GM18517 (cell line): ENCODE measurements around the gene B4GALT2.

Source experiments
- ATAC-seq: cut with Tn5 transposase; IDR thresholded peaks from one replicate; pipeline ENCODE4 v1.9.1; 2021; ENCODE audit warnings: mild to moderate bottlenecking, moderate library complexity; ENCODE audit not compliant: unreplicated experiment

The B4GALT2 gene

DNA sequence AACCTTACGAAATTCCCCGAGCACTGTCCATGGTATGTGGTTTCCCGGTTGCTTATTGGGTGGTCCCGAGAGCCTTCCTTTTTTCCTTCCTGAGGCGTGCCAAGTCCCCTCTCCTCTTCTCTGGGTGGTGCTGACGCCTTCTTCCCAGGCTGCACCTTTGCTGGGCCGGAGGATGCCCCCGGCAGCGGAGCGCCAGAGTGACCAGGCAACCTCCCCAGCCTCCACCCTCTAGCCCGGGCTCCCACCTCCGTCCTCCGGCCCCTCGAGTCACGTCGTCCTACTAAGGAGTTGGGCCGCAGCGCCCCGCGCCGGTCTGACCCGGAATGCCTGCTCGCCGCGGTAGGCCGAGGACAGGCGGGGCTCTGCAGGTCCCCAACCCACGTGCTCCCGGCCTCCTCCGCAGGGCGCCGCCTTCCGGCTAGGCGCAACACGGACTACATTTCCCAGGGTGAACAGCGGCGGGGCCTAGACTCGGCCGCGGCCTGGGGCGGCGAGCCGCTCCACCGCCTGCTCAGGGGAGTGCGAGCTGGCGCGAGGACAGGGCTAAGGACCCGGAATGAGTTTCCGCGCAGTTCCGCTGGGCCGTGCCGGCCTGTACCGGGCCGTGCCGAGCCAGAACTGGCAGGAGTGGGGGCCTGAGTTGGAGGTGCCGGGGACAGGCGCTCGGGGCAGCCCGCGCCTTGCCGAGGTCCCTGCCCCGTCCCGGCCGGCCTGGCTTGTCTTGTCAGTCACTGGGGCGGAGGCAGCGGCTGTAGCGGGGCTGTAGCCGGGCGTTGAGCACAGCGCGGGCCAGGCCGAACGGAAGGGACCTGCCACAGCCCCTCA lies 32.6 kb upstream of the B4GALT2 start, which contains the start of gene IPO13:
Gene IPO13 (plus strand): TSS at position 715 of the 825 bp plus-strand sequence. CDS start 651 bp downstream, outside the sequence.
- ATAC-seq, result peak; percentile 92

DNA sequence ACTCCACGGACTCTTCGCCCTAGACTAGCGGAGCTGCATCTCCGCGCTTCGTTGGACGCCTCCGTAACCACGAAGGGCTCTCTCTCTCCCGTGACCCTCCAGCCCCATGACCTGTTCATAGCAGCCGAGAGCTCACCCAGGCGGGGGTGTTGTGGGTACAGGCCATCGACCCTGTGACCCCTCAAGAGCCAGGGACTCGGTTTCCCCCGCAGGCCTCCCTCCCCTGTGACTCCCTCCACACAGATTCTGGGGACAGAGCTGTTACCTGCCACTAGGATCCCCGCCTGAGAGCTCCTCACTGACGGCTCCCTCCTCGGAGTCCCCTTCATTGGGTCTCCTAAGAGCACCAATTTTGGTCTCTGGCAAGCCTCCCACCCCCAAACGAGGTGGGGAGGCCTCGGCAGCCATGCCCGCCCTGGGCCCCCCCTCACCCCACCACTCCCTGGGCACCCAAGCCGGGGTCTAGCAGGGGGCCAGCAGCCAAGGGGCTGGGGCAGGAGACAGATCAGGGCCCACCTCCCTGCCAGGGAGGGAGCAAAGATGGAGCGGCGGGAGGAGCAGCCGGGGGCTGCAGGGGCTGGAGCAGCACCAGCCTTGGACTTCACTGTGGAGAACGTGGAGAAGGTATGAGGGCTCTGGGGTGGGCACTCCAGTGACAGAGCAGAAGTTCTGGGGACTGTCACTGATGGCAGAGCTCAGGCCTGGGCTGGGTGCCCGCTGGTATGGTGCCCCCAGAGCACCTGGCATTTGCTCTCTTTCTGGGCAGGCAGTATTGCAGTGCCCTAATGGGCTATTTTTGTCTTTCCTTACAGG lies 31.7 kb upstream of the B4GALT2 start:
- ATAC-seq, result no peak

DNA sequence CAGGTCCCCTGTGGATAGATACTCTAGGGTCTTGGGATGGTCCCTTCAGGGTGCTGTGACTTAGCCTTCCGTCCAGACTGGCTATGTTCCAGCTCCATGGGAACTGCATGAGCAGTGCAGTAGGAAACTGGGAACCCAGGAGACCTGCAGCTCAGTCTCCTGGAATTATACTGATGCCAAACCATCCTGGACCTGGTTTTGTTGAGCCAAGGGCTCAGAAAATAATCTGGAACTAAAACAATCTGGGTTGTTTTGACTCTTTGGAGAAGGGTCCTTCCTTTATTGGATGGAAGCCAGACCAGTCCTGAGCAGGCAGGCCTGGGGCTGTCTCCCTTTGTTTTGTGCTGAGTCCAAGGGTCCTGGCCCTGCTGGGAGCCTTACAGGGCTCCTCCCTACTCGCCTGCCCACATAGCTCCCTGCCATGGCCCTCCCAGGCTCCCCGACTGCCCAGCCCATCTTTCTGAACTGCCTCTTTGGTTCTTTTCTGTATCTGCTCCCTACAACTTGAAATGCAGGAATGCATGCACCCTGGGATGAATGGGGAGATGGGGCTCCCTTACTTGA lies 31.1 kb upstream of the B4GALT2 start:
- no peak for ATAC-seq

DNA sequence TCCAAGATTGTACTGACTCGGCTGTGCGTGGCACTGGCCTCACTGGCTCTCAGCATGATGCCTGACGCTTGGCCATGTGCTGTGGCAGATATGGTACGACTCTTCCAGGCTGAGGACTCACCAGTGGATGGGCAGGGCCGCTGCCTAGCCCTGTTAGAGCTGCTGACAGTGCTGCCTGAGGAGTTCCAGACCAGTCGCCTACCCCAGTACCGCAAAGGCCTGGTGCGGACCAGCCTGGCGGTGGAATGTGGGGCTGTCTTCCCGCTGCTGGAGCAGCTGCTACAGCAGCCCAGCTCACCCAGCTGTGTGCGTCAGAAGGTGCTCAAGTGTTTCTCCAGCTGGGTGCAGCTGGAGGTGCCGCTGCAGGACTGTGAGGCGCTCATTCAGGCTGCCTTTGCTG lies 29.3 kb upstream of the B4GALT2 start:
- ATAC-seq, result no peak

DNA sequence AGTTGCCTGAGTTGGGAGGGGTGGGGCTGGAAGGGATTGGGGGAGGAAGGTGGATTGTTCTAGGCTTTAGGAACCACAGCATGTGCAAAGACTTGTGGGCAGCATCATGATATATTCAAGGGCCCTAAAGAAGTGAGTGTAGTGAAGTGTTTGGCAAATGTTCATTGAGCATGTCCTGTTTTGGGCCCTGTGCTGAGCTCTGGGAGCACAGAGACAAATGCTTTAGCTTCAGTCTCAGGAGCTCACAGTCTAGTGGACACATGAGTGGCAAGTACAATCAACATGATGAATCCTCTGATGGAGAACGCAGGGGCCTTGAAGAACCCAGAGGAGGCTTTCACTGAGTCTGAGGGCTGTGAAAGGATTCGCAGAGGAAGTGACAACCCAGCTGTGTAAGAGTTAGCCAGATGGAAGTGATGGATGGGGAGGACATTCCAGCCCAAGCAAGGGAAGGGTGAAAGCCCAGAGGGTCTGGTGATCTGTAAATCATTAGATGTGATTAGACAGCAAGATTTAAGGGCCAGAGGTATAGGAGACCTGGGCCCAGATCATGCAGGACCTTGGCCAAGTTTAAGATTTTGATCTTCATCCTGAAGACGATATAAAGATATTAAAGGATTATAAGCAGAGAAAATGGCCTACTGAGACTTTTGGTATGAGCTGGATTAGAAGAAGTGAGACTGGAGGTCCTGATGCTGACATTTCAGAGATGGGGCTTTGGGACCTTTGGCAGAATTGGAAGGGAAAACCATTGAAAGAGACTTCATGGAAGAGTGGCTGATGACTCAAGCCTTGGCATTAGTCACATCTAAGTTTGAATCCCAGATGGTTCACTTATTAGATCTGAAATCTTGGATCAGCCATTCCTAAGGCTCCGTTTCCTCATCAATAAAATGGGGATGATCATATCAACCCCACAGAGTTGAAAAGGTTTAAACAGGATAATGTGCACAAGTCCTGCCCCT lies 27.7 kb upstream of the B4GALT2 start:
- no peak for ATAC-seq

DNA sequence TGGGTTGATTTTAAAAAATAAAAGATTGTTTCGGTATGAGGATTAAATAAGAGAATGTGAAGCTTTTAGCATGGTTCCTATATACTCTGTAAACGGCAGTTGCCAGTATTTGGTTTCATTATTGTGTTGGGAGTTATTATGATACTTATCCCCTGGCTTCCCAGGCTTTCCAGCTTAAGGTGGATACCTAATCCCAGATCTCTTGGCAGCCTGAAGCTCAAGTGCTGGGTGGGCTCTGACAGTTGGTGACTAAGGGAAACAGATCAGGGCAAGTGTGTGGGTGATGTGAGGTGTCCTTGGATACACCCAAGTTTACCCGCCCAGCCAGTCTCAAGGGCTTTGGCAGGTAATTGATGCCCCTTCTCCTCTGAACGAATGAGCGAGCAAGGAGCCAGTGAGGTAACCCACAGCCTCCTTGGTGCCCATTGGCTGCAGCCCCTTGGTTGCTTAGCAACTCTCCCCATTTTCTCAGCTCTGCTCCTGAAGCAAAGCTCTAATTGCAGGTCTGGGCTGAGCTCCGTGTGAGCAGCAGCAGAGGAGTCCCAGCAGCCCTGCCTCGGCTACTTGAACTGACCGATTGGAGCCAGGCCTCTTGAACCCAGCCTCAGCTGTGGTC lies 26.2 kb upstream of the B4GALT2 start:
- no peak for ATAC-seq

DNA sequence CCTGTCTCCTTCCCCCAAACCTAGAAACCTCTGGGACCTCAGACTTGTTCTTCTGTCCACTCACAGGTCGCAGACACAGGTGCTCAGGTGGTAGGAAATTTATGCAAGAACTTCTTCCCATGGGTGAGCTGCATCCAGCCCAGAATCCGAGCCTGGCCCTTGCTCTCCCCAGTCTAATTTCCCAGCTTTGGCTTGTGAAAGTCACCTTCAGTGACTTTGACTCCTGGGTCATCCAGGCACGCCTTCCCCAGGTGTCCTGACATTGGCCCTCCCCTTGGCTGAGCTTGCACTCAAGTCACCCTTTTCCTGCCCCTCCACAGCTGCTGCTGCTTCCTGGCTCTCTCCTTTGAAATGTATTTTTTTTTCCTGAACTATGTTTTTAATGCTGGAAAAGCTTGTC lies 25.6 kb upstream of the B4GALT2 start:
- no peak for ATAC-seq

DNA sequence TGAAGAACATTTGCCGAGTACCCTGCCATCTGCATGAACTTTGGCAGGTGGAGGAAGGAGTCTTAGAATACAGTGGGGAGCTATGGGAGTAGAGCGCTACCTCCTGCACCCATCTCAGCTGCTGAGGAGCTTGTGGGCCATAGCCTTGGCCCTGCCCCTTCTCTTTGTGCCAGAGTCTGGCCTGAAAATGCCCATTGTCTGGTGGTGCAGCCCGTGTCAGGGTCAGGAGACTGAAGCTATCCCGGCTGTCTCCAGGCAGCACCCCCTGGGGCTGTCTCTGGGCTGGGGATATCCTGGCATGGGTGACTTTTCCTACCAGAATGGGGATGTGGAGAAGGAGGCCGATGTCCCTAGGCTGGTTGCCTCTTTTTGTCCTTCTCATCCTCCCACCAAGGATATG lies 25.0 kb upstream of the B4GALT2 start:
- ATAC-seq, result no peak

DNA sequence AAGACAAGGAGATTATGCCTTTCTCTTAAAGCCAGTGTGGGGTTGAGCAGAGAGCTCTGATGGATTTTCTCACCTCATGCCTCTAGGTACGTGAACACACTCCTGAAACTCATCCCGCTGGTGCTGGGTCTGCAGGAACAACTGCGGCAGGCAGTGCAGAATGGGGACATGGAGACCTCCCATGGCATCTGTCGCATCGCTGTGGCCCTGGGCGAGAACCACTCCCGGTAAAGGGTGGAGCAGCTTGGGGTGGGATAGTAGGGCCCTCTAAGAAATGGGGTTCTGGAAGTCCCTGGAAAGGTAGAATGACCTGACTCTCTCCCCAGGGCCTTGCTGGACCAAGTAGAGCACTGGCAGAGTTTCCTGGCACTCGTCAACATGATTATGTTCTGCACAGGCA lies 22.8 kb upstream of the B4GALT2 start:
- no peak for ATAC-seq

DNA sequence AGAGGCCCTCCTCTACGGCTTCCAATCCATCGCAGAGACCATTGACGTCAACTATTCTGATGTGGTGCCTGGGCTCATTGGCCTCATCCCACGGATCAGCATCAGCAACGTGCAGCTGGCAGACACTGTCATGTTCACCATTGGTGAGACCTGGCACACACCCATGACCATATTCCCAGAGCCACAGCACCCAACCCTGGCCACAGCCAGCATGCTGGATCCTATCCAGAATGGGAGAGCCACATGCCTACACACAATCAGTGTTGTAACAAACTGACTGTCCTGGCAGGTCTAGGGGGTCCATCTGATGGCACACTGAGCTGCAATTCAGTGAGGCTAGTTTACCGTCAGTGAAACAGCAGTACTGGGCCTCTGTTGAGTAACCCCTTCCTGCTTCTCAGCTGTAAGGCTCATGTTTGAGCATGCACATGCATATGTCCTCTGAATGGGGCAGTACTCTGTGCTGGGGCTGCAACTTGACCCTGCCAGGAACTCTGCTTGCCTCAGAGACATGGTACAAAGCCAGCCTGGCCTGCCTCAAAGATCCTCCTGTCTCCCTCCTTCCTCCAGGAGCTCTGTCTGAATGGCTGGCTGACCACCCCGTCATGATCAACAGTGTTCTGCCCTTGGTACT lies 21.5 kb upstream of the B4GALT2 start:
- no peak for ATAC-seq

DNA sequence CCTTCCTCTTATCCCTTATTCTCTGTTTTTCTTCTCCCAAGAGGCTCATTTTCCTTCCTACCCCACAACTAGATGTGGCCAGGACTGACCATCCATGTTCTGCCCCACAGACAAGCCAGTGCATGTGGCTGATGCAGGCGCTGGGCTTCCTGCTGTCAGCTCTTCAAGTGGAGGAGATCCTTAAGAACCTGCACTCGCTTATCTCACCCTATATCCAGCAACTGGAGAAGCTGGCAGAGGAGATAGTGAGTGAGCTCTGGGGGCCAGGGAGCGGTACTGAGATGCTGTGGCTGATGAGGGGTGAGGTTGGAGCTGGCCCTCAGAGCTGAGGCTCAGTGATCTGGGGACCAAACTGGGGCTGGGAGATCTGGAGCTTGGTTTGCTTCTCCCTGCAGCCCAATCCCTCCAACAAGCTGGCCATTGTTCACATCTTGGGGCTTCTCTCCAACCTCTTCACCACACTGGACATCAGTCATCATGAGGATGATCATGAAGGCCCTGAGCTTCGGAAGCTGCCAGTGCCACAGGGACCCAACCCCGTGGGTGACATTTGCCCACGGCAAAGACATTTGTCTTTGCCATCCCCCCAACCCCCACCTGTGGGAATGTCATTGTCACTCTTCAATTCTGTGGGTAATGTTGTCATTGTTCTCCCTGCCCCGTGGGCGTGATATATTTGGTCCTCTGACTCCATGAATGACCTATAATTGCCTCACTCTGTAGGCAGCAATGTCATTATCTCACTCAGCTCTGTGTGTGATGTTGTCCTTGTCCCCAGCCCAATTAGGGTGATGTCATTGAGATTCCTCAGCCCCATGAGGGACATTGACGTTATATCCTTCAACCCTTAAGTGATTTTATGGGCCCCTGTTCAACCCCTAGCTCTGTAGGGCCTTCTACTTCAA lies 20.4 kb upstream of the B4GALT2 start:
- ATAC-seq, result no peak

DNA sequence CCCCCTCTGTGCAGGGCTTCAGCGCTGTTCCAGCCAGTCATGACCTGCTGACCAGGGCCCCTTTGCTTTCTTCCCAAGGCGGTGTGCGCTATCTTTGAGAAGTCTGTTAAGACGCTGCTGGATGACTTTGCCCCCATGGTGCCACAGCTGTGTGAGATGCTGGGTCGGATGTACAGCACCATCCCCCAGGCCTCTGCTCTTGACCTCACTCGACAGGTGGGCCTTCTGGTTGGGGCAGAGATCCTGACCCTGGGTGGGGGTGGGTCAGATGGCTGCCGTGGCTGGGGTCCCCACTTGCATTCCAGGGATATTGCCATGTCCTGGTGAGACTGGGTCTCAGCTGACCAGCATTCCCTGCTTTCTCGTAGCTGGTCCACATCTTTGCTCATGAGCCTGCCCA lies 18.2 kb upstream of the B4GALT2 start:
- no peak for ATAC-seq

DNA sequence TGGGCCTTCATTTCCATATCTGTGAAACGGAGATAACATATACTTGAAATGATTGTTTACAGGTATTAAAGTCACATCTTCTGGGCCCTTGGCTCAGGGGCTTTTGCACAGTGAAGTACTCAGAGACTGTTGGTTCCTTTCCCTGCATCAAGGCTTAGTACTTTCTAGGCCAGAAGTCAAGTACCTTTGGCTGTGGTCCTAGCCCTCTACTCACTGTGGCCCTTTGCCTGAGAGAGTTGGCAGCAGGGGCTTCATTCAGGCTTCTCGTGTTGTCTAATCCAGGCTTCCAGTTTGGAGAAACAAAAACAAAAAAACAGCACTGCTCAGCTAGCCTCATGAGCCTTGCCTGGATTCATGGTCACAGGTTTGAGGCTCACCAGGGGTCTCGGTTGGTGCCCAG lies 17.3 kb upstream of the B4GALT2 start:
- ATAC-seq, result no peak

DNA sequence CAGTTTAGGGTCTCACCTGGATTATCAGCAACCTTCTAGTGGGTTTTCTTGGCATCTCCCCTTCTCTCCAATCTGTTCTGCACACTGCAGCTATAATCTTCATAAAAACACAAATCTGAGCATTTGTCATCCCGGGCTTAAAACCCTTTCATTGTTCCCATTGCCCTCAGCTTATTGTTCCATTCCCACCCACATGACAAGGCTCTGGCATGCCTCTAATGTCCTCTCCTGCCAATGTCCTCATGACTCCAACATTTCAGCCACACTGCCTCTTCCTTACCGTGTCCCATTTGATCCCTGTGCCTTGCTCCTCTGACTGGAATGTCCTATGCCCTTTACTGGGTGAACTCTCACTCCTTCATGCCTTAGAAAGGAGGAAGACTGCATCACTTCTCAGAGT lies 16.7 kb upstream of the B4GALT2 start:
- no peak for ATAC-seq

DNA sequence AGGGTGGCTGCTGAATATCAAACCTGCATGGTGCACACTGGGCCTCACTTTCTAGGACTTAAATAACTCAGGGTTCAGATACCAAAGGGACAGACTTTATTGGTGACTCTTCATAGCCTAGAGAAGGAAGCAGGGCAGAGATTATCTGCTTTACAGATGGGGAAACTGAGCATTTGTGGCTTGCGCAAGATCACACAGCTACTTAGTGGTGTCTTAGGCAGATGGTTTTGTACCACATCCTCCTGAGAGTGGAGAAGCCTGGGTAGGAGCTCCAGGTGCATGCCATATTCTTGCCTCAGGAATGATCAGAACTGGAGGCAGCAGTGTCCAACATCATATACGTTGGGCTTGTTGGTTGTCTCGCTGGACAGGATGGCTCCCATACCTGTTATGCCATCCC lies 16.0 kb upstream of the B4GALT2 start:
- no peak for ATAC-seq

DNA sequence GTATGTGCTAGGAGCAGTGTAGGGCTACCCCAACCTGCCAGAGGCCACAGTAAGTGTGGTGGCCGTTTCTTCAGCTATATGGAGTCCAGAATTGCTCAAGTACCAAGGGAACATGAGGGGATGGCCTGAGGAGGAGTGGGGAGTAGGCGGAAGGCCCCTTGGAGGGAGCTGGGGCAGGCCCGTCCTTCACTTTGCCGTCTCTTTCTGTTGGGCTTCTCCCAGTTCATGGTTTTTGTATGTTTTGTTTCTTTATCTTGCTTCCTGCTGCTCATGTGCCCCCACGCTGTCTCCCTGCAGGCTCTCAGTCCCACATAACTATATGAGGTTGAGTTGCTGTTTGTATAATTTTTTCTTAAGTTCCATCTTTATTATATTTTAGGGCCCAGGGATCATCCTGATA lies 15.1 kb upstream of the B4GALT2 start:
- no peak for ATAC-seq

DNA sequence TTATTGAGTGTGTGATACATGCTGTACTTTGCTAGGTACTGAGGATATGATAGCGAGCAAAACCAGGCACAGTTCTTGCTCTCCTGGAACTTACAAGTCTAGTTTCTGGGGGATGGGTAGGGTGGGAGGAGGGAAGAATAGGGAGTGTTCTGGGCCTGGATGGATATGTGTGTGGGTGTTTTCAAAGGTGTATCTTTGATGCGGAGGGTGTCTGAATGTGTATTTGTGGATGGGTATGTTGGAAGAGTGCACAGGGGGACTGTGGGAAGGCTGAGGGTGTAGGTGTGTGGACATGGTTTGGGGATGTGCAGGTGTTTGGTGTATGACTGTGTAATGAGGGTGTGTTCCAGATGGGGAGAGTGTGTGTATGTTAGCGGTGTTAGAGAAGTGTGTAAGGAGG lies 13.7 kb upstream of the B4GALT2 start:
- no peak for ATAC-seq

DNA sequence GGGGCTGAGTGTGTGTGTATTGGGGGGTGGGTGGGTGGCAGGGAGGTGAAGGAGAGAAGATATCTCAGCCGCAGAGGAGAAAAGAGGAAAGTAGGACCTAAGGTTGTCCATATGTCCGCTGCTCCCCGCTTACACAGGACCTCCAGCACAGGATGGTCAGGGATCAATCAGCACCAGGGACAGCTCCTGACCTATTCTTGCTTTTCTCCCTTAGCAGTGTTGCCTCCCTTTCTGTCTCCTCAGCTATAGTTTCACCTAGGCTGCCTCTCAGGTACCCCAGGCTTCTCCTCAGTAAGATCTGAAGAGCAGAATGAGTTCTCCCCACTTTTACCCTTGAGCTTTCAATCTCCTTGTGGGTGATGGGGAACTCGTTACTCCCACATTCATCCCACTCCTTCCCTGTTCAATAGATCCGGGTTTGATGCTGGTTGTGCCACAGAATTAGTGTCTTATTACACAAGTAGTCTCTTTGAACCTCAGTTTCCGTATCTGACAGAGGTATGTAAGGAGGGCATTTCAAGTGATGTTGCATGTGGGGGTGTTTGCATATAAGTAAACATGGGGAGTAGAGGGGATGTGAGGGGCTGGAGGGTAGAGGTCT lies 10.6 kb upstream of the B4GALT2 start:
- ATAC-seq, result no peak

DNA sequence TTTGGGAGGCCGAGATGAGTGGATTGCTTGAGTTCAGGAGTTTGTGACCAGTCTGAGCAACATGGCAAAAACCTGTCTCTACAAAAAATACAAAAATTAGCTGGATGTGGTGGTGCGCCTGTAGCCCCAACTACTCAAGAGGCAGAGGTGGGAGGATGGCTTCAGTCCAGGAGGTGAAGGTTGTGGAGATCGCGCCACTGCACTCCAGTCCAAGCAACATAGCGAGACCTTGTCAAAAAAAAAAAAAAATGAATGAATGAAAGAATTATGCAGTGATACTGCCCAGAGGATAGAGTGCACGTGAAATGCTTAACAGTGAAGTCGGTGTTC lies 9.6 kb upstream of the B4GALT2 start:
- no peak for ATAC-seq
